NB4 (cell line): ENCODE results near the gene DAB2IP.

Experiments used
- MYC ChIP-seq: IDR thresholded peaks from 2 replicates; pipeline ENCODE4 v1.6.1; 2011; ENCODE audit warnings: low read depth, low read length
- POLR2A ChIP-seq: IDR thresholded peaks from 2 replicates; pipeline ENCODE4 v1.6.1; 2011; ENCODE audit warnings: mild to moderate bottlenecking; ENCODE audit not compliant: insufficient read length; ENCODE audit errors: extremely low read depth
- TF ChIP-seq, protein P1 (sequence below): IDR thresholded peaks from one replicate; pipeline ENCODE4 v1.5.1; 2012; ENCODE audit warnings: low read depth, low read length

DNA sequence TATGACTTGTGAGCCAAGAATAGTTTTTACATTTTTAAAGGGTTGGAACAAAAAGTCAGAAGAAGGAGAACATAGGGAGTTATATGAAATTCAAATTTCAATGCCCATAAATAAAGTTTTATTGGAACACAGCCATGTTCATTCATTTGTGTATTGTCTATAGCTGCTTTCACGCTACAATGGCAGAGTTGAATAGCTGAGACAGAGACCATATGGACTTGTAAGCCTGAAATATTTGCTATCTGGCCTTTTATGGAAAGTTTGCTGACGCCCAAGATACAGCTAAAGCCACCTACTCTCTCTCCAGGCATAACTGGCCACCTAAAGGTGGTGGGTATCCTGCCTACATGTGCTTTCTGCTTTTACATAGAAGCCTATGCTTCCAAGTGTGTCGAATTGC, 10.9 kb downstream of the DAB2IP start:
- TF ChIP-seq, protein P1, sequence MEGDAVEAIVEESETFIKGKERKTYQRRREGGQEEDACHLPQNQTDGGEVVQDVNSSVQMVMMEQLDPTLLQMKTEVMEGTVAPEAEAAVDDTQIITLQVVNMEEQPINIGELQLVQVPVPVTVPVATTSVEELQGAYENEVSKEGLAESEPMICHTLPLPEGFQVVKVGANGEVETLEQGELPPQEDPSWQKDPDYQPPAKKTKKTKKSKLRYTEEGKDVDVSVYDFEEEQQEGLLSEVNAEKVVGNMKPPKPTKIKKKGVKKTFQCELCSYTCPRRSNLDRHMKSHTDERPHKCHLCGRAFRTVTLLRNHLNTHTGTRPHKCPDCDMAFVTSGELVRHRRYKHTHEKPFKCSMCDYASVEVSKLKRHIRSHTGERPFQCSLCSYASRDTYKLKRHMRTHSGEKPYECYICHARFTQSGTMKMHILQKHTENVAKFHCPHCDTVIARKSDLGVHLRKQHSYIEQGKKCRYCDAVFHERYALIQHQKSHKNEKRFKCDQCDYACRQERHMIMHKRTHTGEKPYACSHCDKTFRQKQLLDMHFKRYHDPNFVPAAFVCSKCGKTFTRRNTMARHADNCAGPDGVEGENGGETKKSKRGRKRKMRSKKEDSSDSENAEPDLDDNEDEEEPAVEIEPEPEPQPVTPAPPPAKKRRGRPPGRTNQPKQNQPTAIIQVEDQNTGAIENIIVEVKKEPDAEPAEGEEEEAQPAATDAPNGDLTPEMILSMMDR: no peak
- TF ChIP-seq MYC (no peak), POLR2A (no peak)
